ENCODE measurements around the gene THBS4. TPM values are rescaled to one million over a fixed set of nuclear protein-coding genes. Genes with fewer than 3 reads are reported as not detected.

The THBS4 gene
- total RNA-seq, 1 donor from 2014 or later = 0.98 TPM

DNA sequence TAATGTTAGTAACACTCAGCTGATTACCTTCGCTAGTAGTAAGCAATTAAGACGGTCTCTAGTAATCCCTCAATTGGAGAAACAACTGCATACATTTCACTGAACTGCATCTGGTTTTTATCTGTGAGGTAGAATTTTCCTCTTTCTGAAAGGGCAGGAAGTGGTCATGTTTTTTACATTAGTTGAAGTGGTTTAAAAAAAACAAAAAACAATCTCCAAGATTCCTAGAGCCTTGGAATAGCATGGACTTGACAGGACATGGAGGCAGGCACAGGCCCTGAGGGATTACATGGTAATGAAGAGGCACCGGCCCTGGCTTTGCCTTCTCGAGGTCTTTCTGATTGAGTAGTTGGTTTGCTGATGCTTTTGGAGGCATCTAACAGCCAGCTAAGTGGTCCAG, 25.8 kb downstream of the THBS4 start:
- no peak for DNase-seq (ENCODE audit: extremely low spot score in 2 of 2)
- no peaks in the 10 kb centered on the region for H3K4me1 ChIP-seq
- H3K4me3 ChIP-seq = no peak overlapping the region
- no peaks in the 10 kb centered on the region for H3K9me3 ChIP-seq
- intact Hi-C loops (cut with DNase I) = no loop called here
- no peaks in the 10 kb centered on the region for H3K27me3 ChIP-seq
- no peaks in the 10 kb centered on the region for H3K36me3 ChIP-seq
- no peak overlapping the region for H3K27ac ChIP-seq
- TF ChIP-seq POLR2AphosphoS5 (IDR thresholded peaks at IDR 0.05; ENCODE audit: insufficient read depth in 1 of 2, low read depth in 1 of 2) = no peak
- no peak for TF ChIP-seq POLR2A (IDR thresholded peaks at IDR 0.05)
- no peak for TF ChIP-seq CTCF (IDR thresholded peaks at IDR 0.05)

DNA sequence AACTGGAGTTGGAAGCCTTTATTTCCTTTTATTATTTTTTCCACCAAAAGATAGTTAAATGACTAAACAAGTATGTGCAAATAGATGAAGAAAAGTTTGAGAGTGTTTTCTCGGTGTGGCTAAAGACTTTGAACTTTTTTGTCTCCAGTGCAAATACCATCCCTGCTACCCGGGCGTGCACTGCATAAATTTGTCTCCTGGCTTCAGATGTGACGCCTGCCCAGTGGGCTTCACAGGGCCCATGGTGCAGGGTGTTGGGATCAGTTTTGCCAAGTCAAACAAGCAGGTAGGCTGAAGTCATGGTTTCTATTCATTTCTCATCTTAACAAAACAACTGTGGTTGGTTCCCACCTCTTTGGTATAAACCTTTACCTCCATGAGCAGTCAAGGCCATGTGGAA, 26.4 kb downstream of the THBS4 start:
- Histone ChIP-seq H3K27ac (no peak overlapping the region), H3K4me3 (no peak overlapping the region), H3K4me1 (no peaks in the 10 kb centered on the region), H3K9me3 (no peaks in the 10 kb centered on the region), H3K36me3 (no peaks in the 10 kb centered on the region), H3K27me3 (no peaks in the 10 kb centered on the region)
- TF ChIP-seq POLR2AphosphoS5 (IDR thresholded peaks at IDR 0.05; ENCODE audit: insufficient read depth in 1 of 2, low read depth in 1 of 2) (no peak), CTCF (IDR thresholded peaks at IDR 0.05) (no peak), POLR2A (IDR thresholded peaks at IDR 0.05) (no peak)
- DNase-seq (ENCODE audit: extremely low spot score in 2 of 2) = no peak
- intact Hi-C loops (cut with DNase I) = no loop called here

- H3K27ac ChIP-seq = no peak overlapping the region
- no peak for DNase-seq (ENCODE audit: extremely low spot score in 2 of 2)
- no peaks in the 10 kb centered on the region for H3K36me3 ChIP-seq
- intact Hi-C loops (cut with DNase I) = no loop called here
- no peaks in the 10 kb centered on the region for H3K4me1 ChIP-seq
- no peaks in the 10 kb centered on the region for H3K9me3 ChIP-seq
- no peaks in the 10 kb centered on the region for H3K27me3 ChIP-seq
- TF ChIP-seq POLR2AphosphoS5 (IDR thresholded peaks at IDR 0.05; ENCODE audit: insufficient read depth in 1 of 2, low read depth in 1 of 2) = no peak
- TF ChIP-seq CTCF (IDR thresholded peaks at IDR 0.05) = no peak
- TF ChIP-seq POLR2A (IDR thresholded peaks at IDR 0.05) = no peak
- H3K4me3 ChIP-seq = no peak overlapping the region
Observed at GRCh38 chr5:80064124-80064523, 29.0 kb downstream of the THBS4 start.

- intact Hi-C loops (cut with DNase I) = no loop called here
- no peaks in the 10 kb centered on the region for H3K9me3 ChIP-seq
- H3K27ac ChIP-seq = no peak overlapping the region
- H3K27me3 ChIP-seq = no peaks in the 10 kb centered on the region
- no peaks in the 10 kb centered on the region for H3K36me3 ChIP-seq
- no peak for DNase-seq (ENCODE audit: extremely low spot score in 2 of 2)
- no peak for TF ChIP-seq POLR2A (IDR thresholded peaks at IDR 0.05)
- TF ChIP-seq POLR2AphosphoS5 (IDR thresholded peaks at IDR 0.05; ENCODE audit: insufficient read depth in 1 of 2, low read depth in 1 of 2) = no peak
- no peak for TF ChIP-seq CTCF (IDR thresholded peaks at IDR 0.05)
- no peaks in the 10 kb centered on the region for H3K4me1 ChIP-seq
- no peak overlapping the region for H3K4me3 ChIP-seq
Observed at GRCh38 chr5:80067016-80067415, 31.9 kb downstream of the THBS4 start.

DNA sequence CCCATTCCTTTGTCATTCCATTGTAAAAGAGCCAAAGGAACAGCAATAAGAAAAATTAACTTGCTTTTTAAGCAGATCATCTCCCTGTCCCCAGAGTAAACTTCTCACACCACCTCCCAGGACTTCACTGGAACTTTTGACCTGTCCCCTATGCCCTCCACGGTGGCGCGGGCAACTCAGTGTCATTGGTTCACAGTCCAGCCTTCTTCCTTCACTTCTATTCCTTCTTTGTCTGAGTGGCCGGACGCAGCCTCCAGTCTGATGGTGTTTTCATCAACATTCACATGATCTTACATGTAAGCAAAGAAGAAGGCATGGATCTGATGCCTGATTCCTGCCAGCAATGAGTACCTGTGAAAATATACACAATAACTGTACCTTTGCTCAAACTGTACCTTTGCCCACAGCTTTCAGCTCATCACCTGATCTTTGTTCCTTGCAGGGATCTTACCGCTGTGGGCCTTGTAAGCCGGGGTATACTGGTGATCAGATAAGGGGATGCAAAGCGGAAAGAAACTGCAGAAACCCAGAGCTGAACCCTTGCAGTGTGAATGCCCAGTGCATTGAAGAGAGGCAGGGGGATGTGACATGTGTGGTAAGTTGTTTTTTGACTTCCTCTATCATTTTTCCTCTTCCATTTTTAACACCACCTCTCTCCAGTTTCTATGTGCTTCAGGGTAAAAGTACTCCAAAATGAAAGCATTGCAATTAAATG, 32.5 kb downstream of the THBS4 start:
- no peak overlapping the region for H3K27ac ChIP-seq
- no peaks in the 10 kb centered on the region for H3K36me3 ChIP-seq
- no peak for DNase-seq (ENCODE audit: extremely low spot score in 2 of 2)
- no peaks in the 10 kb centered on the region for H3K9me3 ChIP-seq
- intact Hi-C loops (cut with DNase I) = no loop called here
- no peaks in the 10 kb centered on the region for H3K27me3 ChIP-seq
- no peak overlapping the region for H3K4me3 ChIP-seq
- TF ChIP-seq POLR2AphosphoS5 (IDR thresholded peaks at IDR 0.05; ENCODE audit: insufficient read depth in 1 of 2, low read depth in 1 of 2) (no peak), POLR2A (IDR thresholded peaks at IDR 0.05) (no peak), CTCF (IDR thresholded peaks at IDR 0.05) (no peak)
- no peaks in the 10 kb centered on the region for H3K4me1 ChIP-seq
